ENCODE results near the gene CNOT2.

CNOT2 gene

GRCh38 chr12:70307868-70308267 lies 64.6 kb downstream of the CNOT2 start:
- DNase-seq: no peak
- no peak for TF ChIP-seq CTCF (IDR thresholded peaks at IDR 0.05; ENCODE audit: low read depth, low read length)
- peaks cover 4% of the 10 kb centered on the region for H3K36me3 ChIP-seq

GRCh38 chr12:70309348-70309747 lies 66.1 kb downstream of the CNOT2 start:
- no peaks in the 10 kb centered on the region for H3K9me3 ChIP-seq (ENCODE audit: severe bottlenecking)
- no peaks in the 10 kb centered on the region for H3K27me3 ChIP-seq (ENCODE audit: insufficient read depth, low read depth, severe bottlenecking)
- peaks cover 4% of the 10 kb centered on the region for H3K36me3 ChIP-seq
- H3K27ac ChIP-seq: no peak overlapping the region
- H3K4me3 ChIP-seq (ENCODE audit: low read depth, low read length): no peak overlapping the region
- DNase-seq: no peak
- no peak for TF ChIP-seq CTCF (IDR thresholded peaks at IDR 0.05; ENCODE audit: low read depth, low read length)

More at GRCh38 chr12:70307868-70308267, 64.6 kb downstream of the CNOT2 start:
- Histone ChIP-seq H3K9me3 (ENCODE audit: severe bottlenecking) (no peaks in the 10 kb centered on the region), H3K27ac (no peak overlapping the region), H3K4me3 (ENCODE audit: low read depth, low read length) (no peak overlapping the region), H3K27me3 (ENCODE audit: insufficient read depth, low read depth, severe bottlenecking) (no peaks in the 10 kb centered on the region)

- Histone ChIP-seq H3K27me3 (ENCODE audit: insufficient read depth, low read depth, severe bottlenecking) (no peaks in the 10 kb centered on the region), H3K27ac (no peak overlapping the region), H3K36me3 (peaks cover 7% of the 10 kb centered on the region), H3K4me3 (ENCODE audit: low read depth, low read length) (no peak overlapping the region), H3K9me3 (ENCODE audit: severe bottlenecking) (no peaks in the 10 kb centered on the region)
- no peak for DNase-seq
- TF ChIP-seq CTCF (IDR thresholded peaks at IDR 0.05; ENCODE audit: low read depth, low read length): no peak
Measured at GRCh38 chr12:70314145-70314544, 70.9 kb downstream of the CNOT2 start.

- DNase-seq: no peak
- peaks cover 3% of the 10 kb centered on the region; the same call in 1 of the 2 replicates for H3K36me3 ChIP-seq
- no peaks in the 10 kb centered on the region for H3K9me3 ChIP-seq (ENCODE audit: severe bottlenecking)
- H3K27ac ChIP-seq: no peak overlapping the region
- no peaks in the 10 kb centered on the region for H3K27me3 ChIP-seq (ENCODE audit: insufficient read depth, low read depth, severe bottlenecking)
- TF ChIP-seq CTCF (IDR thresholded peaks at IDR 0.05; ENCODE audit: low read depth, low read length): no peak
- H3K4me3 ChIP-seq (ENCODE audit: low read depth, low read length): no peak overlapping the region
Measured at GRCh38 chr12:70317781-70318180, 74.5 kb downstream of the CNOT2 start.

GRCh38 chr12:70319605-70320004 lies 76.4 kb downstream of the CNOT2 start:
- no peak for DNase-seq
- Histone ChIP-seq H3K4me3 (ENCODE audit: low read depth, low read length) (no peak overlapping the region), H3K9me3 (ENCODE audit: severe bottlenecking) (no peaks in the 10 kb centered on the region), H3K27ac (no peak overlapping the region), H3K27me3 (ENCODE audit: insufficient read depth, low read depth, severe bottlenecking) (no peaks in the 10 kb centered on the region), H3K36me3 (peaks cover 11% of the 10 kb centered on the region)
- no peak for TF ChIP-seq CTCF (IDR thresholded peaks at IDR 0.05; ENCODE audit: low read depth, low read length)

GRCh38 chr12:70321191-70321590 lies 78.0 kb downstream of the CNOT2 start:
- no peak overlapping the region for H3K4me3 ChIP-seq (ENCODE audit: low read depth, low read length)
- no peak overlapping the region for H3K27ac ChIP-seq
- TF ChIP-seq CTCF (IDR thresholded peaks at IDR 0.05; ENCODE audit: low read depth, low read length): no peak
- H3K9me3 ChIP-seq (ENCODE audit: severe bottlenecking): no peaks in the 10 kb centered on the region
- DNase-seq: no peak
- peaks cover 12% of the 10 kb centered on the region for H3K36me3 ChIP-seq
- H3K27me3 ChIP-seq (ENCODE audit: insufficient read depth, low read depth, severe bottlenecking): no peaks in the 10 kb centered on the region
